ENCODE measurements around the gene ZNF410.
A peak's percentile ranks its signal among the peaks of the same experiment; 100 is the strongest.
"Not testable (repeated sequence)": the region's sequence is repeated elsewhere in the genome, so short reads cannot be mapped to it uniquely, and the experiment has no call there.

Gene ZNF410

DNA sequence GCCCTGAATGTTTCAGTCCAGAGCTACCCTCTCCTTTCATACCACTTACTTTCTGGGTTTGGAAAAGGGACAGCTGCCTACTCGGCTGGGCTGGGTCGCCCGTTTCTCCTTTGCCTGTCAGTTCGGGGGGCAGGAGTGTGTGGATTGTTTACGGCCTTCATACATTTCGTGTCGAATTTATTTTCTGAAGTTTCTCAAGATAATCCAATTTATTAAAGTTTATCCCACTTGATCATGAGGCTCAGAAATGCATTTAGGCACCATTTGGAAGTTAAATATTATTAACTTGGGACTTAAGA, 608 bp downstream of the ZNF410 start:
- DNase-seq (ENCODE audit: low read depth, low spot score), result no peak

DNA sequence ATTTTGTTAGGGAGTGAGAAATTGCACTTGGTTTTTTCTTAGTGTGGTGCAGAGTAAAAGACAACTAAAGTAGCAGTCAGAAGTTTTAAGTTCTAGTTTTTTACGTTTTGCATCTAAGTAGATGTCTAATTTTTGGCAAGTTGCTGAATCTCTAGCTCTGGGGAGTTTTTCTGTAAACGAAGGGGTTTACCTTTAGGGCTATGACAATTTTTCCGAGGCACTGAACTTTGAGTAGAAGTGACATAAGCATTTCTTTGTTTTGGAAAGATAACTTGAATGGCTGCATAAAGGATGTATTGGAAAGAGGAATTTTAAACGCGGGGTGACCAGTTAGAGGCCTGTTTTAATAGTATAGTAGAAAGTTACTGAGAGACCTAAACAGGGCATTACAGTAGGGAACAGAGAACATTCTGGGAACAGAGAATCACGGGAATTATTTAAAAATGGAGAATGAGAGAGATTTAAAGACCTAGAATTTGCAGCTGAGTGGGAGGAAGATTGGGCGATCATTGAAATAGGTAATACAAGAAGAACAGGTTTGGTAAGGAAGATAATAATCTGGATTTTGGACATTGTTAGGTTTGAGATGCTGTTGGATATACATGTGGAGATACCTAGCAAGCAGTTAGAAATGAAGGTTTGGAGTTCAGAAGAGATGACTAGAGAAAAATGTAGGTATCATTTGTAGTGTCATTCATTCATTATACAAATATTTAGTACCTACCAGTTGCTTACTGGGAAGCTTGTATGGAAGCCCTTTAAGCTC, 1.2 kb downstream of the ZNF410 start:
- DNase-seq (ENCODE audit: low read depth, low spot score), result no peak

DNA sequence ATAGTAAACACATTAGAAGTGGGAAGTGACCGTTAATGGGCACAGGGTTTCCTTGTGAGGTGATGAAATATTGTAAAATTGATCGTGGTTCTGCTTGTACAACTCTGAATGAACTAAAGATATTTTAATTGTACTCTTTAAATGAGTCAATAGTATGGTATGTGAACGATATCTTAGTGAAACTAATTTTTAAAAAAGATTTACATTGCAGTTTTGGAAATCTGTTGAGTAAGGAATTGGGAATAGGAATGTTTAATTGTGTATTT, 1.7 kb downstream of the ZNF410 start:
- no peak for DNase-seq (ENCODE audit: low read depth, low spot score)

DNA sequence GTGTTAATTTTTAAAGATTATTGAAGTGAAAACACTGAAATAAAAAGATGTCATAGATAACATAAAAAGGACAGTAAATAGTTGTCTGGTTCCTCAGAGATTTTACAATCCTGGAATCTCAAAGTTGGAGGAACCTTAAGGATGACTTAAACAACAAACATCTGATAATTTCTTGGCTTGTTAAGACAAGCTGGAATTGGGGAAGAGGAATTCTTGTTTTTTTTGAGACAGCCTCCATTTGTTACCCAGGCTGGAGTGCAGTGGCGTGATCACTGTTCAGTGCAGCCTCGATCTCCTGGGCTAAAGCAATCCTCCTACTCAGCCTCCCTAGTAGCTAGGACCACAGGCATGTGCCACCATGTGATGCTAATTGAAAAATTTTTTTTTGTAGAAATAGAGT, 2.3 kb downstream of the ZNF410 start:
- no peak for DNase-seq (ENCODE audit: low read depth, low spot score)

DNA sequence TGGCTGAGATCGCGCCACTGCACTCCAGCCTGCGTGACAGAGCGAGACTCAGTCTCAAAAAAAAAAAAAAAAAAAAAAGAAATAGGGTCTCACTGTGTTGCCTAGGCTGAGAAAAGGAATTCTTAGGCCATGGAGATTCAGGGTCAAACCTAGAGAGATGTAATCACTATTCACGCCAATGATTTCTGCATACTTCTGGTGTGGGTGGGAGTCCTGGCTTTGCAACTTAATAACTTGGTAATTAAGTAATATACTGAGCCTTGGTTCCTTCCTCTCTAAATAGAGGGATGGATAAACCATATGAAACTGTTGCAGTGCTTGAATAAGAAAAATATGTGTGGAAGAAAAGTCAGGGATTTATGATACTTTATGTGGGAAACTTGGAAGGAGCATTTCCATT, 2.7 kb downstream of the ZNF410 start:
- no peak for DNase-seq (ENCODE audit: low read depth, low spot score)

DNA sequence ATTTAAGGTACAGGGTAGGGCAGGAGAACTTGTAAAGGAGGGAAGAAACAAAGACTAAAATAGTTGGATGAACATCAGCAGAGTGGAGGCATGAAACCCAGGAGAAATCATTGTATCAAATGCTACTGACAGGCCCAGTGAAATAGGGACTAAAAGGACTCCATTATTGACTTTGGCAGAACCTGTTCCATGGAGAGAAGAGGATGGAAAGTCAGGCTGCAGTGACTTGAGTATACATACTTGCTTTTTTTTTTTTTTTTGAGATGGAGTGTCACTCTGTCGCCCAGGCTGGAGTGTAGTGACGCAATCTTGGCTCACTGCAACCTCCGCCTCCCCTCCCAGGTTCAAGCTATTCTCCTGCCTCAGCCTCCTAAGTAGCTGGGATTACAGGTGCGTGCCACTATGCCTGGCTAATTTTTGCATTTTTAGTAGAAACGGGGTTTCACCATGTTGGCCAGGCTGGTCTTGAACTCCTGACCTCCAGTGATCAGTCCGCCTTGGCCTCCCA, 7.6 kb downstream of the ZNF410 start:
- DNase-seq (ENCODE audit: low read depth, low spot score), result not testable (repeated sequence)

DNA sequence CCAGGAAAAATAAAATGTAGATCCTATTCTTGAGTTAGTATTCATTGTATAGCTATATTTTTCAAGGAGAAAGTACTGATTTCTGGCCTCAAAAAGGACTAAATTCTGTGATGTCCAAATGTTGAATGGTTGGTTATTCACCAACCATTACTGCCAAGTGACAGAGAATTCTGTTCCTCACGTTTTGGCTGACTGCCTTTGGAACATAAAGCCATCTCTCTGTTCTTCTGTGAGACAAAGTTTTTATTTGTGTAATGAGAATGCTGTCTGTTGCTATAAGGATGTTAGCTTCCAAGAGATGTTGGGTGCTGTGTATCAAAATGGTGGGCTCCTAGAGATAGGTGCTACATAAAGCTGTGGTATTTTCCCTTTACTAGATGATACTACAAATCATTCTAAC, 9.3 kb downstream of the ZNF410 start:
- DNase-seq (ENCODE audit: low read depth, low spot score), result no peak

DNA sequence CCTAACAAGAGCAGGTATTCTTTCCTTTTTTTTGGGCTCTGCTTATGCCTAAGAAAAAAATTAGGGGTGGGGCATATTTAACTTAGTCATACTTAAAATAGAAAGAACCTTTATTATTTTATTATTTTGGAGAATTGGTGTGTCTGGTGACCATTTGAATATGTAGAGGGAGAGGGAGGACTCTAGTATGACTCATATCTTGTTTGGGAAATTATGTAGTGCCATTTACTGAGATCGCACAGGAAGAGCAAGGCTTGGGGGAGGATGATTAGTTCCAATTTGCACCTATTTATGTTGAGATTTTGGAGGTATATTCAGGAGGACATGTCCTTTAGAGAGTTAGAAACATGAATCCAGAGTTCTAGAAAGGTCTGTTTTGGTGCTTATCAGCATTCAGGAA, 9.9 kb downstream of the ZNF410 start:
- DNase-seq (ENCODE audit: low read depth, low spot score), result no peak

DNA sequence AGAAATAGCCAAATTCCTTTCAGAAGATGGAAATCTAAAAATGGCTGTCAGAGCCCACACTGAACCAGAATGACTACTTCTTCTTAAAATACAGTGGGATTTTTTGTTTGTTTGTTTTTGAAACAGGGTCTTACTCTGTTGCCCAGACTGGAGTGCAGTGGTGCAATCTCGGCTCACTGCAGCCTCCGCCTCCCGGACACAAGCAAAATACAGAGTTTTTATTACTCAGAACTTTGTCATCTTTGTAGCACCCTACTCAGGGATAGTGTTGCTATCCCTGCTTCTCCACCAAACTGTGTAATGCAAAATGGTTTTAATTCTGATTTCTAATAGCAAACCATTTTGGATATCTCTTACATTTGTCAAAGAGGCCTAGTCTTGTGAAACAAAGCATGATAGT, 16.4 kb downstream of the ZNF410 start:
- DNase-seq (ENCODE audit: low read depth, low spot score), result no peak

DNA sequence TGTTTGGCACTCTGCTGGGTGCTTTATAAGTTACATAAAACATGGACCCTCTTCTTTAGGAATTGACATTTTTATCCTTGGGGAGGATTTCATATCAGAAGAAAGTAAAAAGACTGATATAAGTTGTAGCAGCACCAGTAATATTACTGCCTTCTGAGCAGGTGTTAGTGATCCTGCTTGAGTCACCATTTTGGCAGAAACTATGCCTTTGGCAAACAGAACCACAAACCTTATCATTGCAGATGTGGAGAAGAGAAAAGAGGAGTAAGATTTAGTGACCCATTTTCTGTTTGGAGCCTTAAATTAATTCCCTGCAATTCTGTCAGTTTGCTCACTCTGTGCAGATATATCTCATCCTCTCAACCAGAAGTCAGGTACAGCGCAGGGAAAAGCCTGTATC, 23.0 kb downstream of the ZNF410 start:
- DNase-seq (ENCODE audit: low read depth, low spot score), result no peak

DNA sequence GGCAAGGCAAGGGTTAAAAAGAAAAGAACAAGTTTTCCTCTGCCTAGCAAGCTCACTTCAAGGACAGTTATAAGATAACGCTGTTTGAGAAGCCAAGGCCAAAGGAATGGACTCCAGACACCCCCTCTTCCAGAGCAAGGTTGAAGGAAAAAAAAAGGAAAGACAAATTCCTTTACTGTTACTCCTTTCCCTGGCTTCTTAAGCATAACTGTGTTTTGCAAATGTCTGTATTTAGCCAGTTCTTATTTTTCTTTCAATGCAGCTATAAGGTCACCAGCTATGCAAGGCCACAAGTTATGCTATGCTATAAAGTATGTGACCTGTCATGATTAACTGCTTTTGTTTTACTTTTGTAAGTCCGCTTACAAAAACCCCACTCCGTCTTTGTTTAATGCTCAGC, 26.6 kb downstream of the ZNF410 start:
- DNase-seq (ENCODE audit: low read depth, low spot score), result no peak

DNA sequence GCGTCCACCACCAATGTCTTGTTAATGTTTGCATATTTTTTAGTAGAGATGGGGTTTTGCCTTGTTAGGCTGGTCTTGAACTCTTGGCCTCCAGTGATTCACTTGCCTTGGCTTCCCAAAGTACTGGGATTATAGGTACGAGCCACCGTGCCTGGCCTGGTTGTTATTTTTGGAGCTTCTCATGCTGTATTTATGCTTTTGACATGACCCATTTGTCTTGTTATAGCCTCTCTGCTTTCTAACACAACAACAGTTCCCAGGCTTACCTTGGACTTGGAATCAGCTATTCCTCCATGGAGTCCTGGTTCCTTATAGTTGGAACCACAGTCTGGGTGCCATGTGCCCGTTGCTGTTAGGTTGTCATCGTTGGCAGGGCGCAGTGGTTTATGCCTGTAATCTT, 29.7 kb downstream of the ZNF410 start:
- DNase-seq (ENCODE audit: low read depth, low spot score), result no peak

DNA sequence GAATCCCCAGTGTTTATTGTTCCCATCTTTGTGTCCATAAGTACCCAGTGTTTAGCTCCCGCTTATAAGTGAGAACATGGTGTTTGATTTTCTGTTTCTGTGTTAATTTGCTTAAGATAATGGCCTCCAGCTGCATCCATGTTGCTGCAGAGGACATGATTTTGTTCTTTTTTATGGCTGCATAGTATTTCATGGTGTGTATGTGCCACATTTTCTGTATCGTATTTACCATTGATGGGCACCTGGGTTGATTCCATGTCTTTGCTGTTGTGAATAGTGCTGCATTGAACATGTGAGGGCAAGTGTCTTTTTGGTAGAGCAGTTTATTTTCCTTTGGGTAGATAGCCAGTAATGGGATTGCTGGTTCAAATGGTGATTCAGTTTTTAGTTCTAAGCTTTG, 32.8 kb downstream of the ZNF410 start:
- not testable (repeated sequence) for DNase-seq (ENCODE audit: low read depth, low spot score)

DNA sequence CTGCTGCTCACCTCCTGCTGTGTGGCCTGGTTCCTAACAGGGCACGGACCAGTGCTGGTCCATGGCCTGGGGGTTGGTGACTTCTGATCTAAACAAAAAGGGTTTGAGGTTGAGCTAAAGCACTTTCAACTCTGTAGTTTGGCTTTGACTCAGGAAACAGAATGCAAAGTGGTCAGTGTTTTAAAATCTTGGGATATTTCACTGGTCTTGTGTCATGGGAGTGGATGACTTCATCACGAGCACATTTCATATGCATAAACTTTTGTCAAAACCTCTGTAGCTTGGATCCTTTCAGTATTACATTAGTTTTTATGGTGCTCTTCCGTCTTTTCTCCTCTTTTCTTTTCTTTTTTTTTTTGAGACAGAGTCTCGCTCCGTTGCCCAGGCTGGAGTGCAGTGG, 37.7 kb downstream of the ZNF410 start:
- no peak for DNase-seq (ENCODE audit: low read depth, low spot score)

DNA sequence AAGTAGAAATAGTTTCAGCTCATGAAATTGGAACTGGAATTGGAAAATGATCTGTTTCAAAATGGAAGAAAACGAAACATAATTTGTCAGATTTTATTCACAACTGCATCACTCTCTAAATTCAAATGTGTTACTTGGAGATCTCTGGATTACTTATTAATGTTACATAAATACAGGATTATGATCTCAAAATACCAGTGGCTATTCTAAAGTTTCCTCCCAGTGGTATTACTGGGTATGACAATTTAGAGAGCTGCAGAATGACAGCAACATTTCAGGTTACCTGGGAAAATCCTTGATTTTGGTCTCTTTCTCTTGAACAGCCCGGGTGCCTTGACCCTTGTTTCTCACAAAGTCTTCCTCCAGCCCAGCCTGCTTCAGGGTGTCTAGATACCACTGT, 49.0 kb downstream of the ZNF410 start:
- DNase-seq (ENCODE audit: low read depth, low spot score), result no peak

DNA sequence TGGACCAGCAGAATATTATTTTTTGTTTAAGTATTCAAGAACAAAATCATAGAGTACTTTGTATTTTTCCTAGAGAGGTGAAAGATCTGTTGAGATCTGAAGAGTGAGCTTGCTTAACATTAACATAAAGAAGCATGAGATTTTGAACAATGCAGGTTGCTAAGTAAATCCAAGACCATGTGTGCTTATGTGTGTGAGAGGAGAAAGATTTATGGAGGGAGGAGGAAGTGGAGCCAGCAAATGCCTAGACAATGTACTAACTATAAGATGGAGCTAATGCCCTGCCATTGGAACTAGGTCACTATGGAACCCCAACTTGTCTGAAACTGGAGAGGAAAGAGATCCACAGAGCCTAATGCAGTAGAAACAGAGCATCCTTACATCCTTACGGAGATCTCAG, 49.9 kb downstream of the ZNF410 start:
- DNase-seq (ENCODE audit: low read depth, low spot score), result no peak

DNA sequence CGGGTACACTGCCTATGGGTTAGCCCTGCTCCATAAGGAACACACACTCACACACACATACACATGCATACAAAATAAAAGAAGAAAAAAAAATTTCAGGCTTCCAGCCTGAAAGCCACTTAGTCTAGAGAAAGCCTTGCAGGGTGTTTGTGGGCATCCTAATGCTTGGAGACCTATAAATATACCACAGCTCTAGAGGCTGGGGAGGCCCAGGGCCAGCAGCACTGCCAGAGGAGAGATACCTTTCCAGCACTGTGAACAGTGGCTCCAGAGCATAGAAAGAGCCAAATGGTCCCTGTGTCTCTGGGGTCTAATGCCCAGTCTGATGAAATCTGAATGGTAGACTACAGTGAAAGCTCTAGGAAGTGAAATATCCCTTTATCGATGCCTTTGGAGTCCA, 50.4 kb downstream of the ZNF410 start:
- no peak for DNase-seq (ENCODE audit: low read depth, low spot score)

DNA sequence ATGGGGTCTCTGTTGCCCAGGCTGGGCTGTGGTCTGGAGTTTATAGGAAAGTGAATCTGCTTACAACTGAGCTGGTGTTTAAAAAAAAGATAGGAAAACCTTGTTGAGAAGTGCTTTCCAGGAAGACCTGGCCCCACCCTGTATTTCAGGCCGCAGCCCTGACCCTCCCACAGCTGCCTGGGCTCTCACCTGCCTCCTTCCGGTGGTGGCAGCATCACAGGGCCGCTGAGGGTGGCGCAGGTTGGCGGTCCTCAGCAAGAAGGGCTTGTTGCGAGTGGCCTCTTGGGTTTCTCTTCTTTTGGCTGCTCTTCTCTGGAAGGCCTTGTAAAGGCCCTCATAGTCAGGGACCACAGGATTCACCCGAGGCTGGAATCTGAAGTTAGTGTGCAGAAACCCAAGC, 55.5 kb downstream of the ZNF410 start:
- no peak for DNase-seq (ENCODE audit: low read depth, low spot score)

DNA sequence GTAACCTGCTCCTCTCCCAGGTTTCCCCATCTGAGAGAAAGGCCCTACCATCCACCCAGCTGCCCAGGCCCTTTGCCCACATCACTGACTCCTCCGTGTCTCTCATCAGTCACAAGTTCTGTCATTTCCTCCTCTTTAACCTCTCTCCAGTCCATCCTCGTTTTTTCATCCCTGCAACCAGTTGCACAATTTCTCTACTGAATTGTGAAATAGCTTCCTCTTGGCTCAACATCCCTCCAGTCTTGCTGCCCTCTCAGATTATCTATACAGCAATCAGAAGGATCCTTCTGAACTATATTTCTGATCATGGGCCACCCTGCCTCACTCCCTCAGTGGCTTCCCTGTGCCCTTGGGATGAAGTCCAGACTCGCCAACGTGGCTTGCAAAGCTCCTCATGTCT, 56.4 kb downstream of the ZNF410 start:
- DNase-seq (ENCODE audit: low read depth, low spot score), result no peak

DNA sequence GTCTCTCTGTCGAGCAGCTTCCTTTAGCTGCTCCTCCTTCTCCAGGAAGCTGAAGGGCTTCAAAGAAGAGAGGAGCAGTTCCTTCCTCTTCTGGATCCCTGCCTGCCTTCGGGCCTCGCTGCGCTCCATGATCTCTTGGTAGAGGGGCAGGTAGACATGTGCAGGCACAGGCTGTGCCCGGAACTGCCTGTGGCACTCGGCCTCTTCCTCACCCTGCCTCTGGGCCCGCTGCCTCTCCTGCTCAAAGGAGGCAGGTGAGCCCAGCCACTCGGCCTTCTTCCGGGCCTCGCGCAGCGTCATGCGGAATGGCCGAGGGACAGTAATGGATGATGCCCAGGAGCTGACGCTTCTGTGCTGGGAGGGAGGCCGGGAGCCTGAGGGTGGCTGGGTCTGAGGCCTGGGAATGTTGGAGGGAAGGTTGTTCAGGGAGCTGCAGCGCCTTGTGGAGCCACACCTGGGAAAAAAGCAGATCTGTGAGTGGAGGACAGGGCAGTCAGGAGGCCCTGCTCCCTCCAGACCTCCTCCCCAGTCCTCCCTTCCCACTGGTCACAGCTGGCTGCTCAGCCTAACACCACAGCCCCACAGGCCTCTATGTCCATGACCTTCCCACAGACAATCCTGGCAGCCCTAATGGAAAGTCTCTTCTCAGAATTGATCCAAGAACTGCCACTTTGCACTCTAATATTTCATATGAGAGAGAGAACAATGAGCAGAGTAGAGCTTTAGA, 57.9 kb downstream of the ZNF410 start:
- DNase-seq (ENCODE audit: low read depth, low spot score), result no peak

DNA sequence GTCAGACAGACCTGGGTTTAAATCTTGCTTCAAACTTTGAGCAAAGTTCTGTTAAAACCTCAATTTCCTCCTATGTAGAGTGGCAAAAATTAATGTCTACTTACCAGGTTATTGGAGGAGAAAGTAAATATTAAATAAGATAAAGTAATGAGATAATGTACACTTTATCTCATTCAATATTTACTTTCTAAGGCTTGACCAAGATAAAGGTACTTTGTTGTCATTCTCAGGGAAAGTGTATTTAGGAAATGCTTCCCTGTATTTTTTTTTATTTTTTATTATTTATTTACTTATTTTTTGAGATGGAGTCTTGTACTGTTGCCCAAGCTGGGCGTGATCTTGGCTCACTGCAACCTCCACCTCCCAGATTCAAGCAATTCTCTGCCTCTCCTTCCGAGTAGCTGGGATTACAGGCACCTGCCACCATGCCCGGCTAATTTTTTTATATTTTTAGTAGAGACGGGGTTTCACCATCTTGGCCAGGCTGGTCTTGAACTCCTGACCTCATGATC, 58.6 kb downstream of the ZNF410 start:
- DNase-seq (ENCODE audit: low read depth, low spot score), result no peak

DNA sequence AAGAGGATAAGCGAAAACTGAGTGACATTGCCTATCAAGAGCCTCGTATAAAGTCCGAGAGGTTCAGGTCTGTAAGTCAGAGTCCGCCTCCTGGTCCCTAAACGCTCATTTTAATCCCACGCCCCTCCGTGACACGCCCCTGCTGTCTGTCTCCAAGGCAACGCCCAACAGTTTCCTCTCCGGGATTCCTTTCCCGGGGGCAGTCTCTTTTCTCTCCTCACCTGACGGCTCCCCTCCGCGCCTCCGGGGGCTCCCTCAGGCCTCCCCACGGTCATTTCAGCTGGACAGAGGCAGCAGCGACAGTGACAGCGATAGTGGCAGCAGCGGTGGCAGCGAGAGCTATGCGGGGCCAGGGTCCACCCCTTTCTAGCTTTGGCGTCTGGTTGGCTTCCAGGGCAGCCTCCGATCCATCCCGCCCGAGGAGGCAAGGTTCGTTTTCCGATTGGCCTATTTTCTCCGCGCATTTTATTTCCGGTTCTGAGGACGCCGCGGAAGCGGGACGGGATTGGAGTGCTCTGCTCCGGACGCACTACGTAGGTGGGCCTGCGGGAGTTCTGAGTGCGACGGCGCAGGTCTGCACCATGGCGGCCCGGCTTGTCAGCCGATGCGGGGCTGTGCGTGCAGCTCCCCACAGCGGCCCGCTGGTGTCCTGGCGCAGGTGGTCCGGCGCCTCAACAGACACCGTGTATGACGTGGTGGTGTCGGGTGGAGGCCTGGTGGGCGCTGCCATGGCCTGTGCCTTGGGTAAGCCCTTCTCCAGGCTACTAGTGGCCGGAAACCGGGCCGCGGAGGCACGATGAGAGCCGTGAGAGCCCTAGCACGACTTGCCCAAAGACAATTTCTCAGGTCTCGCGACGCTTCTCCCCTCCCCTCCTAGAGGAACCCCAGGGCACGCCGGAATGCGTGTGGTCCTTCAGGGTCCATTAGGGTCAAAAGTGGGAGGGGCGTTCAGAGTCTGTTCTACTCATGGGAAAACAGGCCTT, 63.4 kb downstream of the ZNF410 start, which contains the start of the genes COQ6 and FAM161B:
TSS of gene COQ6 (plus strand) at position 551 of the 983 bp plus-strand sequence. CDS start at position 582, 31 bp downstream.
TSS of gene FAM161B (minus strand) at position 343 of the 983 bp plus-strand sequence. CDS start at position 275, 68 bp downstream.
- peak; percentile 91 for DNase-seq (ENCODE audit: low read depth, low spot score)

All from iPS DF 19.7 (cell line).